Activated CD4-positive, alpha-beta T cell treated with anti-CD3 and anti-CD28 coated beads for 36 hours (primary cell): ENCODE results near the gene TNF. TPM values are rescaled to one million over a fixed set of nuclear protein-coding genes. Genes with fewer than 3 reads are reported as not detected.

Experiments used
- ATAC-seq: fragments of 200-7000 bp; cut with Tn5 transposase; one replicate; pipeline ENCODE4 v1.10.0; 2021; ENCODE audit warnings: mild to moderate bottlenecking, moderate library complexity
- CTCF ChIA-PET: fragments of 350-600 bp; sonication (Branson Sonifier 250); formaldehyde crosslinking; loops from one replicate; lab custom pipeline; 2021; ENCODE audit warnings: antibody characterized with exemption; lab: Charles Lee
- POLR2A ChIA-PET: fragments of 350-600 bp; sonication (Branson Sonifier 250); formaldehyde crosslinking; loops from one replicate; lab custom pipeline; 2021; ENCODE audit warnings: antibody characterized with exemption, inconsistent platforms; lab: Charles Lee
- DNase-seq: peaks from one replicate; pipeline ENCODE4 v3.0.0-alpha.2; 2020
- H3K27ac Mint-ChIP-seq: one replicate; pipeline ENCODE4 v1.8.0; 2021; ENCODE audit warnings: mixed read lengths
- H3K27me3 Mint-ChIP-seq: one replicate; pipeline ENCODE4 v1.8.0; 2021; ENCODE audit warnings: mixed read lengths
- H3K36me3 Mint-ChIP-seq: one replicate; pipeline ENCODE4 v1.8.0; 2021; ENCODE audit warnings: low read depth, mixed read lengths
- H3K4me1 Mint-ChIP-seq: one replicate; pipeline ENCODE4 v1.8.0; 2021; ENCODE audit warnings: mixed read lengths
- H3K4me3 Mint-ChIP-seq: one replicate; pipeline ENCODE4 v1.8.0; 2021; ENCODE audit warnings: mild to moderate bottlenecking, moderate library complexity, mixed read lengths
- H3K9me3 Mint-ChIP-seq: one replicate; pipeline ENCODE4 v1.8.0; 2021; ENCODE audit warnings: low read depth, mixed read lengths
- intact Hi-C, 2 experiments: fragments of 100-400 bp; cut with DNase I in 1 of 2; cut with micrococcal nuclease in 1 of 2; formaldehyde crosslinking; loops; one replicate each; pipeline versions ENCODE4 v1.14.2 to v1.15.1; 2022 to 2024; cut with DNase I, micrococcal nuclease
- total RNA-seq, 2 experiments: library from RNA; stranded (reverse); gene quantifications; one replicate each; pipeline ENCODE4 v1.2.3, GENCODE V29; 2021

TNF gene
- total RNA-seq, 2 experiments from 2014 or later = 82.3 to 93.3 TPM

DNA sequence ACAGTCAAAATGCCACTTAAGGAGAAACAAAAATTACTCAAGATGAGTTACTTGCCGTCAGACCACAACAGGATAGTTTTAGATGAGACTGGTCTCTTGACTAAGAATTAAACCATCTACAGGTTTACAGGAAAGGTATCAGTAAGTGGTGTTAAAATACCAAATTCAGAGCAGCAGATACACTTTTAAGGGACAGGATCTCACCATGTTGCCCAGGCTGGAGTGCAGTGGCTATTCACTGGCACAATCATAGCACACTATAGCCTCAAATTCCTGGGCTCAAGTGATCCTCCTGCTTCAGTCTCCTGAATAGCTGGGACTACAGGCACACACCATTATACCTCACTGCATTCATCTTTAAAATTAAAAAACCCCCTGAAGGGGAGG lies 41.9 kb upstream of the TNF start:
- Mint-ChIP-seq H3K27me3 (no peaks in the 10 kb centered on the region), H3K4me3 (no peak overlapping the region), H3K9me3 (no peaks in the 10 kb centered on the region), H3K4me1 (peaks cover 37% of the 10 kb centered on the region), H3K36me3 (peaks cover 80% of the 10 kb centered on the region), H3K27ac (peak overlapping the region; percentile 42)
- no peak for ATAC-seq
- DNase-seq = no peak
- intact Hi-C loops = no loop called here
- POLR2A ChIA-PET = interaction anchor here (0.9 to 1.1 kb wide), 2 partner anchors 17 to 419 kb away, joined by 3 read pairs; no protein-coding TSS in a partner anchor
- CTCF ChIA-PET = interaction anchor here (0.6 kb wide), 1 partner anchor 439 kb away, joined by 3 read pairs; no protein-coding TSS in a partner anchor

DNA sequence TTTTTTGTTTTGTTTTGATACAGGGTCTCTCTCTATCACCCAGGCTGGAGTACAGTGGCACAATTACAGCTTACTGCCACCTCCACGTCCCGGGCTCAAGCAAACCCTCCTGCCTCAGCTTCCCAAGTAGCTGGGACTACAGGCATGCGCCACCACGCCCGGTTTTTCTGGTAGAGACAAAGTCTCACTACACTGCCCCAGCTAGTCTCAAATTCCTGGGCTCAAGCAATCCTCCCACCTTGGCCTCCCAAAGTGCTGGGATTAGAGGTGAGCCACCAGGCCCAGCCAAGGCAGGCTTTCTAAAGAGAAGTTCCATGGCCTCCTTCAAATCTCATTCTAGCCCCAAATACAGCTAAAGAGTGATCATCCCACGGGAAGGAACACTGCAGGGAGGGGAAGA lies 41.4 kb upstream of the TNF start:
- ChIA-PET POLR2A (interaction anchor here (0.9 to 1.1 kb wide), 2 partner anchors 16 to 418 kb away, joined by 3 read pairs; no protein-coding TSS in a partner anchor), CTCF (interaction anchor here (0.6 kb wide), 1 partner anchor 440 kb away, joined by 3 read pairs; no protein-coding TSS in a partner anchor)
- DNase-seq (no peak), ATAC-seq (no peak)
- no peak overlapping the region for H3K4me3 Mint-ChIP-seq
- no peaks in the 10 kb centered on the region for H3K9me3 Mint-ChIP-seq
- peak overlapping the region; percentile 37 for H3K27ac Mint-ChIP-seq
- H3K27me3 Mint-ChIP-seq = no peaks in the 10 kb centered on the region
- peaks cover 42% of the 10 kb centered on the region for H3K4me1 Mint-ChIP-seq
- H3K36me3 Mint-ChIP-seq = peaks cover 86% of the 10 kb centered on the region
- intact Hi-C loops = no loop called here

DNA sequence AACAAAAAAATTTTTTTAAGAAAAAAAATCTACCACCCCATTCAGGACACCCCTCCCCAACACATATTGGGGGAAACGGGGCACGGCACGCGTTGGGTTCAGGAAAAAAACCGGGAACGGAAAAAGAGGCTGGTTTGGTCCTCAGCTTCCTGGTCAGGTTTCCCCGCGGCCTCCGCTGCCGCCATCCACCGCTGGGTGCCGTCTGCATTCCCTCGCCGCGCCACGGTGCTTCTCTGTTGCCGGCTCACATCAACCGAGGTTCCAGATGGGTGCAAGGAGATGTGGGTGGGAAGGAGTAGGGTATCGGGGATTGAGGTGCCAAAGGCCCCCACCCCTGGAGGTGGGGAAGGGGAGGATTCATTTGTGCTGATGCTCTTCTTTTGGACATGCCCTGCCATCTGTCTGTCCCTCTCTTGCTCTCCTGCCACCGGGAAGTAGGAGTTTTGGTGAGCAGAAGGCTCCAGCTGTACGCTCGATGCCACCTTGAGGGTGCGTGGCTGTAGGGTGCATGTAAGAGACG lies 40.8 kb upstream of the TNF start:
- H3K27ac Mint-ChIP-seq = no peak overlapping the region
- ATAC-seq = no peak

DNA sequence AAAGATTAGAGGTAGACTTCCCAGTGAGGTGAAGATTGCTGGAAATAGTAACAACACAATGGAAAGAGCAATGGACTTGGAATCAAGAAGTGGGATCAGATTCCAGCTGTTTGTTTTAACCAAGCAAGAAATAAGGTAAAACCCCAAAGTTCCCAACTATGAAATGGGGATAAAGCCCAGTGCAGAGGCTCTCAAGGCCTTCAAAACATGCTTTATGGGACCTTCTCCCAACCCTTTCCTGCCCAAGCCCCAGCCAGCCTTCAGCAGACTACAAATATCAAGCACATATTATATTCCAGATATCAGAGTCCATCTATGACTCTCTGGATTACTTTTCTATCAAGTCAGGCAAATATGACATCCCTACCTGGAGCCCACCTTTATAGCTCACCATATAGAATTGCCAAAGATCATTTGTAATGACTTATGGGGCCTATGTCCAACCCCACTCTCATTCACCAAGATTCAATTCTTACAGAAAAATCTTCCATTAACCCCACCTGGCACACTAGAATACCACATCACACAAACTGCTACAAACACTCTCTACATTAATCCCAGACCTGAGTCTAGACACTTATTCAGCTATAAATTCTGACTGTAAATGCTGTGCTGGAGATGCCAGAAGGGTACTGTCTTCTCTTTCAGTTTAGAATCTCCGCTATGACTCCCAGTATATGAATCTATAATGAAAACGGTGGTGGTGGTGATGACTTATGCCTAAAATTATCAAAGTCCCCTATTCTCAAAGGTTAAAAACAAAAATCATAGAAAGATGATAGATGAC lies 39.6 kb upstream of the TNF start:
- ATAC-seq = no peak
- intact Hi-C loops = no loop called here
- no peak for DNase-seq
- Mint-ChIP-seq H3K4me3 (no peak overlapping the region), H3K27ac (peak overlapping the region; percentile 28), H3K4me1 (peaks cover 57% of the 10 kb centered on the region), H3K27me3 (no peaks in the 10 kb centered on the region), H3K9me3 (no peaks in the 10 kb centered on the region), H3K36me3 (peaks cover 89% of the 10 kb centered on the region)
- ChIA-PET CTCF (interaction anchor here (0.7 to 1.2 kb wide), 4 partner anchors 16 to 63 kb away, joined by 3 to 5 read pairs (median 4); no protein-coding TSS in a partner anchor), POLR2A (interaction anchor here (0.6 to 1.0 kb wide), 3 partner anchors 40 to 87 kb away, joined by 3 to 4 read pairs (median 3); partner anchors contain the start of gene TNF)

More for the DNA sequence above, 40.8 kb upstream of the TNF start:
- Mint-ChIP-seq H3K27me3 (no peaks in the 10 kb centered on the region), H3K4me1 (peaks cover 48% of the 10 kb centered on the region), H3K9me3 (no peaks in the 10 kb centered on the region), H3K4me3 (no peak overlapping the region), H3K36me3 (peaks cover 89% of the 10 kb centered on the region)
- intact Hi-C loops = no loop called here
- DNase-seq = no peak
- ChIA-PET CTCF (no interaction called here), POLR2A (interaction anchor here (0.9 to 1.1 kb wide), 2 partner anchors 15 to 418 kb away, joined by 3 read pairs; no protein-coding TSS in a partner anchor)

DNA sequence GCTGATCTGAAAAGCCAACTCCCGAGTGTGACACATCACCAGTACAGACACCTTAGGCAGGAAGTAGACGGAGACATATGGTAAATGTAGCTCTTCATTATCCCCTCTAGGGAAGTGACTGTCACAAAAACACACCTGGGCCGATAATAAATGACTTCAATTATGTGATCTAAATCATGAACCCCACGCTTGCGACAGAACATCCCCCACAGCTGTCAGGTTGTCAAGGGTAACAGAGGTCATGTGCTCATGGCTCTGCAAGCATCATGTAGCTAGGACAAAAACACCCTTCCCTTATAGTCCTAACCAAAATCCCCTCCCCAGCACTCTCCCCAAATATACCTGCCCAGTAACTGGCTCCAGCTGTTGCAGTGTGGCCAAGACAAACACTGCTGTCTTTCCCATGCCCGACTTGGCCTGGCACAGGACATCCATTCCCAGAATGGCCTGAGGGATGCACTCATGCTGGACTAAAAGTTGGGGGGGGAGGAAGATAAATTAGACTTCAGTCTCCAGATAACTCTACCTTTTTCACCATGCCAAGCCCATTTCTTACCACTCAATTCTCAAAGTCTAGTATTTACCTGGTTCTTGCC lies 36.5 kb upstream of the TNF start:
- Mint-ChIP-seq H3K27me3 (no peaks in the 10 kb centered on the region), H3K4me3 (peak overlapping the region; percentile 79), H3K36me3 (peaks cover 76% of the 10 kb centered on the region), H3K4me1 (peaks cover 57% of the 10 kb centered on the region), H3K27ac (peak overlapping the region; percentile 92), H3K9me3 (no peaks in the 10 kb centered on the region)
- ATAC-seq (no peak), DNase-seq (no peak)
- POLR2A ChIA-PET = interaction anchor here (0.6 to 1.2 kb wide), 3 partner anchors 17 to 321 kb away, joined by 3 read pairs; no protein-coding TSS in a partner anchor
- intact Hi-C loops = no loop called here
- CTCF ChIA-PET = interaction anchor here (0.7 to 1.7 kb wide), 4 partner anchors 13 to 59 kb away, joined by 3 to 10 read pairs (median 4); partner anchors contain the start of gene NCR3

DNA sequence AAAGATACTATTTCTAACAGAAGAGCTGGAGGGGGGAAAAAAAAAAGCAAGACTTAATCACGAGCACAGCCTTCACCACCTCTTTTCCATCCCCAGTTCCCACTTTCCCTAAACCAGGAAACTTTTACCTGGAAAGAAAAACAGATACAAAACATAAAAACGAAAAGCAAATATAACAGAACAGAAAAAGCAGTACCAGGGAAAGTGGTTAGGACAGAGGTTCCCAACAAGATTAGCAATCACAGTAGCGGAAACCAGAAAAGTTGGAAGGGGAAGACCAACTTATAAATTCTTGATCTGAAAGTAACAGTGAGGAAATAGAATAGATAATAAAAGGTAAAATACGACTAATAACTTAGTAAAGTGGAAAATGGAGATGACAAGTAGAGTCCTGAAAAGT lies 34.7 kb upstream of the TNF start:
- ChIA-PET CTCF (interaction anchor here (0.6 to 15.4 kb wide), 9 partner anchors 8 to 576 kb away, joined by 3 to 658 read pairs (median 4); partner anchors contain the start of genes LTB and NCR3), POLR2A (interaction anchor here (0.7 to 3.3 kb wide), 9 partner anchors 11 to 1431 kb away, joined by 3 to 24 read pairs (median 5); partner anchors contain the start of genes BAG6, GPANK1, PRRC2A and TNF)
- H3K27me3 Mint-ChIP-seq = no peaks in the 10 kb centered on the region
- intact Hi-C loops = loop anchor here (1.0 to 10.0 kb wide), 9 partner anchors 46 to 926 kb away; partner anchors contain the start of genes AGPAT1 (in 1 of the 2), ATF6B (in 1 of the 2), MICA (in 1 of the 2) and MRPS18B (in 1 of the 2)
- no peaks in the 10 kb centered on the region for H3K9me3 Mint-ChIP-seq
- H3K4me3 Mint-ChIP-seq = peak overlapping the region; percentile 79
- peaks cover 59% of the 10 kb centered on the region for H3K36me3 Mint-ChIP-seq
- peak overlapping the region; percentile 92 for H3K27ac Mint-ChIP-seq
- no peak for ATAC-seq
- DNase-seq = no peak
- peaks cover 48% of the 10 kb centered on the region for H3K4me1 Mint-ChIP-seq

DNA sequence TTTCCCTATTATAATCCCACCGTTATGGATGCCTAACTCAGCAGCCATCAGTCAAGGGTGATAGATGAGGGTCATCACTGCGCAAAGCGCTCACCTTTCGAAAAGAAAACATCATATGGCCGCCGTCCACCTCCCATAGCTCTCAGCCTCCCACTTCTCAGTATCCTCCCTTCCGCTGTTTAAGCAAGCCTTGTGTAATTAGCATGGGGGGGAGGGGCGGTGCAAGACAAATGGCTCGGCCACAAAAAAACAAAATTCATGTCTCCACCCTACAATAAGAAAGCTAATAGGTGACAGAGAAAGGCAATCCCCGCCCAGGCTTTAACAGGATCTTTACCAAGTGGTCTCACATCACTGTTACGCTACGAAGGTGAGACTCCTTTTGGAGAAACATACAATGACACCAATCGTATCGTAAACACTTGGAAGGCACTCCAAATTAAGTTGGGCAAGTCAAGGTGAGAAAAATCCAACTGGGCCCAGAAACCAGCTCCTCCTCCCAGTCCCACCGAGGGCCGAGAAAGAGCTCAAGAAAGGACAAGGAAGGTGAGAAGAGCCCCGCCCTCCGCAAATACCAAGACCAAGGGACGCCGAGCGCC lies 34.2 kb upstream of the TNF start:
- peak; percentile 27 for ATAC-seq
- POLR2A ChIA-PET = interaction anchor here (0.6 to 3.3 kb wide), 30 partner anchors 12 to 1431 kb away, joined by 3 to 24 read pairs (median 4); partner anchors contain the start of genes BAG6, C6orf47, GPANK1 and HSPA1B
- peaks cover 48% of the 10 kb centered on the region for H3K4me1 Mint-ChIP-seq

DNA sequence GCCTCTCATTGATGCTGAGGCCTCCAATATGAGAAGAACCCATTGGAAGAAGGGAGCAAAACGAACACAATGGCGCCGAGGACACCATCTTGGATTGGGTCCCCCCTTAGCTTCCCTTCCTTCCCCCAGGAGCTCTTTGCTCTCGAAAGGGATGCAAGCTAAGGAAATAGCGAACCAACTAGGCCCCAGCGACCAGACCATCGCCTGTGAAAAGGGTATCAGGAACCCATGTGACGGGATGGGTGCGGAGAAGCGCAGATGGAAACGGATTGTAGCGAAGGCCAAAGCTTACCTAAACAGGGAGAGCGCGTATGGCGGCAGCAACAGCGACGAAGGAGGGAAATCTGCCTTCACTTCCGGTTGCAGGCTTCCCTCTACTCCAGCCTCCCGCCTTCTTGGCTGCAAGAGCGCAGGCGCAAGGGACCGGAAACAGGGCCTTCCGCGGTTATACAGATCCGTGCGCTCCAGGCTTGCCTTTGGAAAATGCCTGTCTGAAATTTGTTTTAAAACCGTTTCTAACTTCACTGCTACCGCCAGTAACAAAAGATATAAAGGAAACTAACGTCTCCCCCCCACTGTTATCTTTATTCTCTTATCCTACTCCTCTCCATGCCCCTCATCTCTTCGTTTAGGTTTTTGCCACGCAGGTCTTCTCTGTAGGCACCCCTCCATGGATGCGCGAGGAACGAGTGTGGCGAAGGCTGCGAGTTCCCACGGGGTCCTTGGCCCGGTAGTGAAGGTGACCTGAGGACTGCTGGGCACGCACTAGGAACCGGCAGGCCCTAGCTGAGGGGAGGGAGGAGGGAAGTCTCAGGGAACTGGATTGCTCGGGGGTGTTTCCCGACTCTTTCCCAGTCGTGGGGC lies 33.5 kb upstream of the TNF start, which contains the start of gene DDX39B:
TSS of gene DDX39B (minus strand) at position 346 of the 864 bp plus-strand sequence. CDS start 1,471 bp downstream, outside the sequence.
- CTCF ChIA-PET = interaction anchor here (0.5 to 15.4 kb wide), 22 partner anchors 9 to 628 kb away, joined by 3 to 658 read pairs (median 4); partner anchors contain the start of genes BAG6, C6orf47, LTB and NCR3
- Mint-ChIP-seq H3K27me3 (no peaks in the 10 kb centered on the region), H3K9me3 (no peaks in the 10 kb centered on the region), H3K4me3 (peak within 1 kb of the TSS; percentile 79), H3K27ac (peak within 1 kb of the TSS; percentile 92), H3K36me3 (peaks cover 46% of the 10 kb centered on the region), H3K4me1 (peaks cover 50% of the 10 kb centered on the region)
- POLR2A ChIA-PET = interaction anchor here (0.5 to 3.3 kb wide), 33 partner anchors 12 to 927 kb away, joined by 3 to 24 read pairs (median 4); partner anchors contain the start of genes BAG6, C6orf47, GPANK1 and HSPA1B
- intact Hi-C loops = loop anchor here (1.0 to 10.0 kb wide), 14 partner anchors 48 to 927 kb away; partner anchors contain the start of genes AGPAT1 (in 1 of the 2), ATF6B (in 1 of the 2), BAG6 (in 1 of the 2) and MICA (in 1 of the 2)
- ATAC-seq (peak; percentile 77), DNase-seq (peak; percentile 96)

More for the DNA sequence above, 34.2 kb upstream of the TNF start:
- DNase-seq = peak; percentile 77
- intact Hi-C loops = loop anchor here (1.0 to 10.0 kb wide), 9 partner anchors 47 to 926 kb away; partner anchors contain the start of genes AGPAT1 (in 1 of the 2), ATF6B (in 1 of the 2), MICA (in 1 of the 2) and MRPS18B (in 1 of the 2)
- CTCF ChIA-PET = interaction anchor here (0.5 to 15.4 kb wide), 22 partner anchors 10 to 627 kb away, joined by 3 to 658 read pairs (median 4); partner anchors contain the start of genes BAG6, C6orf47, LTB and NCR3
- Mint-ChIP-seq H3K27me3 (no peaks in the 10 kb centered on the region), H3K27ac (peak overlapping the region; percentile 92), H3K4me3 (peak overlapping the region; percentile 79), H3K36me3 (peaks cover 53% of the 10 kb centered on the region), H3K9me3 (no peaks in the 10 kb centered on the region)

DNA sequence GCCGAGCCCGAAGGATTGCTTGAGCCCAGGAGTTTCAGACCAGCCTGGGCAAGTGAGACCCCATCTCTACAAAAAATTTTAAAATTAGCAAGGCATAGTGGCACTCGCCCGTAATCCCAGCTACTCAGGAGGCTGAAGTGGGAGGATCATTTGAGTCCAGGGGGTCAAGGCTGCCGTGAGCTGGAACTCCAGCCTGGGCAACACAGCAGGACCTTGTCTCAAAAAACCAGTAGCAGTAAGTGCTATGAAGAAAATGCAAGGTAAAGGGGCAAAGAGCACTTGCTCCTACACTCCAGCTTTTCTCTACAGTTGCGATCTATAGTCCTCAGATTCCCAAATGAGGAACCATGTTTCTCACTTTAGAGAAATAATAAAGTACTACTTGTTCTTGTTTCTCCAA lies 31.7 kb upstream of the TNF start:
- POLR2A ChIA-PET = interaction anchor here (0.9 to 1.4 kb wide), 2 partner anchors 32 to 53 kb away, joined by 3 to 5 read pairs; partner anchors contain the start of gene TNF
- ATAC-seq = no peak
- H3K4me3 Mint-ChIP-seq = no peak overlapping the region
- intact Hi-C loops = loop anchor here (5.0 to 10.0 kb wide), 6 partner anchors 141 to 929 kb away; partner anchors contain the start of genes AGPAT1 (in 1 of the 2), ATF6B (in 1 of the 2), MICA (in 1 of the 2) and MRPS18B (in 1 of the 2)
- peak overlapping the region; percentile 92 for H3K27ac Mint-ChIP-seq
- no peaks in the 10 kb centered on the region for H3K9me3 Mint-ChIP-seq
- peaks cover 43% of the 10 kb centered on the region for H3K36me3 Mint-ChIP-seq
- H3K27me3 Mint-ChIP-seq = no peaks in the 10 kb centered on the region
- CTCF ChIA-PET = interaction anchor here (0.9 to 15.4 kb wide), 6 partner anchors 33 to 57 kb away, joined by 3 to 658 read pairs (median 3); partner anchors contain the start of genes LST1, LTB and NCR3
- peaks cover 54% of the 10 kb centered on the region for H3K4me1 Mint-ChIP-seq
- DNase-seq = no peak
